Tibial artery (tissue), 4 donors: ENCODE measurements around the gene CALCOCO2.
"Not testable (repeated sequence)": the region's sequence is repeated elsewhere in the genome, so short reads cannot be mapped to it uniquely, and the experiment has no call there.

Experiments
- DNase-seq, 2 donors: peaks; one replicate each; pipeline ENCODE4 v3.0.0-alpha.2; 2019
- H3K27ac ChIP-seq, 2 donors: fragments of 200-600 bp; sonication (generic) in 1 of 2; 1 replicate in 1 of 2; 2 replicates in 1 of 2; pipeline ENCODE4 v1.5.1; 2018 to 2019; ENCODE audit warnings: mild to moderate bottlenecking in 1 of 2
- H3K27me3 ChIP-seq, 2 donors: fragments of 200-600 bp; sonication (generic) in 1 of 2; one replicate each; pipeline versions ENCODE4 v1.5.1 to v1.6.0; 2016 to 2019
- H3K36me3 ChIP-seq, 3 donors: fragments of 200-600 bp; sonication (generic) in 2 of 3; one replicate each; pipeline ENCODE4 v1.5.1; 2016 to 2019; ENCODE audit warnings: mild to moderate bottlenecking in 2 of 3
- H3K4me1 ChIP-seq, 4 donors: fragments of 200-600 bp; sonication (generic) in 2 of 4; 1 replicate in 3 of 4; 2 replicates in 1 of 4; pipeline ENCODE4 v1.5.1; 2016 to 2019
- H3K4me3 ChIP-seq, 2 donors: fragments of 200-600 bp; sonication (generic) in 1 of 2; 1 replicate in 1 of 2; 2 replicates in 1 of 2; pipeline ENCODE4 v1.5.1; 2018 to 2019; ENCODE audit warnings: mild to moderate bottlenecking in 2 of 2
- H3K9me3 ChIP-seq, 3 donors: fragments of 200-600 bp; sonication (generic) in 1 of 3; one replicate each; pipeline ENCODE4 v1.5.1; 2016 to 2019
- CTCF ChIP-seq, 2 experiments: fragments of 200-600 bp in 1 of 2; fragments of 450-650 bp in 1 of 2; IDR thresholded peaks; one replicate each; pipeline ENCODE4 v1.5.1; 2017 to 2019; ENCODE audit warnings: antibody characterized with exemption in 2 of 2, mild to moderate bottlenecking in 1 of 2, moderate library complexity in 1 of 2
- intact Hi-C: fragments of 100-400 bp; cut with DNase I; formaldehyde crosslinking; loops from one replicate; pipeline ENCODE4 v1.15.0; 2023; ENCODE audit warnings: low total_unique reads

The CALCOCO2 gene

GRCh38 chr17:48825446-48826381 lies 5.1 kb upstream of the CALCOCO2 start:
- intact Hi-C loops: no loop called here
- peaks cover 0 to 30% of the 10 kb centered on the region in 2 donors for H3K27me3 ChIP-seq
- H3K9me3 ChIP-seq: no peaks in the 10 kb centered on the region
- H3K4me1 ChIP-seq: peaks cover 0 to 6% (median 2%) of the 10 kb centered on the region in 4 donors
- H3K27ac ChIP-seq: no peak overlapping the region
- no peak overlapping the region for H3K4me3 ChIP-seq
- DNase-seq: no peak
- H3K36me3 ChIP-seq: no peaks in the 10 kb centered on the region
- no peak for TF ChIP-seq CTCF (IDR thresholded peaks at IDR 0.05)

- TF ChIP-seq CTCF (IDR thresholded peaks at IDR 0.05): no peak
- no peaks in the 10 kb centered on the region for H3K27me3 ChIP-seq
- no peak for DNase-seq
- H3K36me3 ChIP-seq: no peaks in the 10 kb centered on the region
- peak overlapping the region; percentile 66 to 90 for H3K4me3 ChIP-seq
- peak overlapping the region; percentile 94 to 97 for H3K27ac ChIP-seq
- peaks cover 0 to 55% (median 25%) of the 10 kb centered on the region in 4 donors for H3K4me1 ChIP-seq
- no peaks in the 10 kb centered on the region for H3K9me3 ChIP-seq
- intact Hi-C loops: no loop called here
Measured at GRCh38 chr17:48831549-48831883, 681 bp downstream of the CALCOCO2 start.

DNA sequence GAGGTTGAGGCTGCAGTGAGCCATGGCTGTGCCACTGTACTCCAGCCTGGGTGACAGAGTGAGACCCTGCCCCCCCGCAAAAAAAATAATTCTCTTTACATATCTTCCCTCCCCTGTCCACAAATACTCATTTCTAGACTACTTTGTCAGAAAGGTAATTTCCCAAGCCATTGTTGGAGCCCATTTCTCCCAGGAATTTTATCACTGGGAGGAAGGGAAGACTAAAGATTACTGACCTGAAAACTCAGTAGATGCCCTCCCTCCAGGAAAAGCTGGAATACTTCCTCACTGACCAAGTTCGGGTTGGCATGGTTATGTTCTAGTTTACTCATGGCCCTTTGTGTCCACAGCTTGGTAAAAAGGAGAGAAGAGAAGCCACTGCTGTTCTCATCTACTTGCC lies 4.1 kb downstream of the CALCOCO2 start:
- peaks cover 2 to 90% (median 35%) of the 10 kb centered on the region in 4 donors for H3K4me1 ChIP-seq
- no peak overlapping the region for H3K4me3 ChIP-seq
- no peaks in the 10 kb centered on the region for H3K36me3 ChIP-seq
- no peaks in the 10 kb centered on the region for H3K9me3 ChIP-seq
- H3K27ac ChIP-seq: no peak overlapping the region
- H3K27me3 ChIP-seq: no peaks in the 10 kb centered on the region
- no peak for TF ChIP-seq CTCF (IDR thresholded peaks at IDR 0.05)
- DNase-seq: no peak
- intact Hi-C loops: no loop called here

- Histone ChIP-seq H3K4me3 (no peak overlapping the region), H3K27me3 (no peaks in the 10 kb centered on the region), H3K36me3 (no peaks in the 10 kb centered on the region), H3K27ac (no peak overlapping the region), H3K9me3 (no peaks in the 10 kb centered on the region), H3K4me1 (peaks cover 6 to 94% (median 44%) of the 10 kb centered on the region in 4 donors)
- TF ChIP-seq CTCF (IDR thresholded peaks at IDR 0.05): no peak
- DNase-seq: no peak
- intact Hi-C loops: no loop called here
Measured at GRCh38 chr17:48835971-48836370, 5.1 kb downstream of the CALCOCO2 start.

DNA sequence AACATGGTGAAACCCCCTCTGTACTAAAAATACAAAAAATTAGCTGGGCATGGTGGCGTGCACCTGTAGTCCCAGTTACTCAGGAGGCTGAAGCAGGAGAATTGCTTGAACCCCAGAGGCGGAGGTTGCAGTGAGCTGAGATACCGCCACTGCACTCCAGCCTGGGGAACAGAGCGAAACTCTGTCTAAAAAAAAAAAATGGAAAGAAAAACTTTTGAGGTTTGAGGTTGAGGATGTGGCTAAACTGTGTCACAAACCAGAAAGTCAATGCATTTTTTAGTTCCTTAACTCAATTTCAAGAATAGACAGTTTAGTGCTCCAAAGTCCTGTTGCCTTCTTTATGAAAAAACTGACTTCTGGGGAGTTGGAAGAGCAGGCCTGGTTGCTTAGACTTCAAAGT lies 6.6 kb downstream of the CALCOCO2 start:
- H3K27ac ChIP-seq, H3K27me3 ChIP-seq, H3K4me3 ChIP-seq, intact Hi-C loops, DNase-seq, H3K9me3 ChIP-seq, H3K36me3 ChIP-seq: not testable (repeated sequence)
- peaks cover 6 to 97% (median 43%) of the 10 kb centered on the region in 4 donors for H3K4me1 ChIP-seq

GRCh38 chr17:48840441-48840840 lies 9.6 kb downstream of the CALCOCO2 start:
- Histone ChIP-seq H3K27ac (peak overlapping the region; percentile 76 to 86), H3K4me3 (peak overlapping the region; percentile 39 to 44), H3K36me3 (peaks cover 22 to 34% (median 26%) of the 10 kb centered on the region in 3 donors), H3K9me3 (no peaks in the 10 kb centered on the region), H3K27me3 (no peaks in the 10 kb centered on the region), H3K4me1 (peaks cover 6 to 81% (median 43%) of the 10 kb centered on the region in 4 donors)
- TF ChIP-seq CTCF (IDR thresholded peaks at IDR 0.05): no peak
- DNase-seq: no peak
- intact Hi-C loops: no loop called here
